Neural progenitor cell (in vitro differentiated cells): Measurements from ENCODE around the gene DESI2. TPM values are rescaled to one million over a fixed set of nuclear protein-coding genes. Genes with fewer than 3 reads are reported as not detected.
A peak's percentile ranks its signal among the peaks of the same experiment; 100 is the strongest.

ENCODE experiments used
- DNase-seq: peaks from one replicate; pipeline ENCODE4 v3.0.0-alpha.2; 2016; ENCODE audit warnings: low spot score
- H2AFZ ChIP-seq: fragments of 200-600 bp; sonication (generic); replicated peaks from 2 replicates; pipeline ENCODE4 v1.6.1; 2016; ENCODE audit warnings: antibody characterized with exemption
- H3F3A ChIP-seq: fragments of 200-600 bp; sonication (generic); 2 replicates; pipeline ENCODE4 v1.6.1; 2016; ENCODE audit warnings: antibody characterized with exemption, low read depth
- H3K27ac ChIP-seq: fragments of 200-600 bp; sonication (generic); 2 replicates; pipeline ENCODE4 v1.5.1; 2016; ENCODE audit warnings: mild to moderate bottlenecking
- H3K27me3 ChIP-seq: fragments of 200-600 bp; sonication (generic); 2 replicates; pipeline ENCODE4 v1.6.1; 2016; ENCODE audit warnings: mild to moderate bottlenecking, moderate library complexity
- H3K36me3 ChIP-seq: fragments of 200-600 bp; sonication (generic); 2 replicates; pipeline ENCODE4 v1.5.1; 2016
- H3K4me1 ChIP-seq: fragments of 200-600 bp; sonication (generic); 2 replicates; pipeline ENCODE4 v1.6.1; 2016; ENCODE audit warnings: mixed run types
- H3K4me2 ChIP-seq: fragments of 200-600 bp; sonication (generic); 2 replicates; pipeline ENCODE4 v1.6.1; 2016
- H3K4me3 ChIP-seq: fragments of 200-600 bp; sonication (generic); 2 replicates; pipeline ENCODE4 v1.5.1; 2016
- H3K79me2 ChIP-seq: fragments of 200-600 bp; sonication (generic); 2 replicates; pipeline ENCODE4 v1.6.1; 2016; ENCODE audit warnings: low read depth
- H3K9ac ChIP-seq: fragments of 200-600 bp; sonication (generic); 2 replicates; pipeline ENCODE4 v1.6.1; 2016
- H3K9me3 ChIP-seq: fragments of 200-600 bp; sonication (generic); 2 replicates; pipeline ENCODE4 v1.5.1; 2016; ENCODE audit warnings: low read depth
- H4K20me1 ChIP-seq: fragments of 200-600 bp; sonication (generic); 2 replicates; pipeline ENCODE4 v1.6.1; 2016; ENCODE audit warnings: low read depth
- H3K27ac Mint-ChIP-seq: 3 replicates; pipeline ENCODE4 v1.8.0; 2021; ENCODE audit warnings: mixed read lengths
- H3K27me3 Mint-ChIP-seq: 2 replicates; pipeline ENCODE4 v1.8.0; 2022; ENCODE audit warnings: low read depth, mild to moderate bottlenecking, inconsistent platforms, moderate library complexity, mixed read lengths; ENCODE audit not compliant: insufficient read depth
- H3K36me3 Mint-ChIP-seq: 3 replicates; pipeline ENCODE4 v1.8.0; 2021; ENCODE audit warnings: mixed read lengths
- H3K4me1 Mint-ChIP-seq: 3 replicates; pipeline ENCODE4 v1.8.0; 2021; ENCODE audit warnings: mixed read lengths
- H3K4me3 Mint-ChIP-seq: 3 replicates; pipeline ENCODE4 v1.8.0; 2021; ENCODE audit warnings: mild to moderate bottlenecking, moderate library complexity, mixed read lengths
- H3K9me3 Mint-ChIP-seq: 3 replicates; pipeline ENCODE4 v1.8.0; 2020; ENCODE audit warnings: mixed read lengths
- CTCF ChIP-seq: fragments of 200-600 bp; sonication (generic); IDR thresholded peaks from 2 replicates; pipeline ENCODE4 v1.5.1; 2017; ENCODE audit warnings: antibody characterized with exemption, mild to moderate bottlenecking
- EZH2 ChIP-seq: fragments of 200-600 bp; sonication (generic); IDR thresholded peaks from 2 replicates; pipeline ENCODE4 v1.6.1; 2017; ENCODE audit warnings: antibody characterized with exemption, mild to moderate bottlenecking, moderate library complexity
- EZH2phosphoT487 ChIP-seq: fragments of 200-600 bp; sonication (generic); IDR thresholded peaks from 2 replicates; pipeline ENCODE4 v1.6.1; 2017; ENCODE audit warnings: antibody characterized with exemption
- total RNA-seq: library from RNA; depleted of rRNA; stranded (reverse); fragments of >200 nt; gene quantifications from 2 replicates; pipeline ENCODE4 v1.2.3, GENCODE V29; 2015; ENCODE audit warnings: low replicate concordance

Gene DESI2
- total RNA-seq, 1 donor from 2014 or later: 110 TPM

GRCh38 chr1:244614113-244614836 is 38.7 kb upstream of the DESI2 start:
- Mint-ChIP-seq H3K4me1 (peaks cover 16% of the 10 kb centered on the region), H3K36me3 (peaks cover 1% of the 10 kb centered on the region), H3K27me3 (peaks cover 2% of the 10 kb centered on the region), H3K4me3 (no peak overlapping the region), H3K27ac (peak overlapping the region; percentile 38), H3K9me3 (peaks cover 4% of the 10 kb centered on the region)
- H3K27ac ChIP-seq: no peak overlapping the region
- no peaks in the 10 kb centered on the region for H3K79me2 ChIP-seq
- TF ChIP-seq EZH2phosphoT487: no peak
- TF ChIP-seq EZH2: no peak
- no peak for TF ChIP-seq CTCF
- no peaks in the 10 kb centered on the region for H4K20me1 ChIP-seq
- H3K36me3 ChIP-seq: no peaks in the 10 kb centered on the region
- no peaks in the 10 kb centered on the region for H3K27me3 ChIP-seq
- no peak overlapping the region for H3K9ac ChIP-seq
- no peaks in the 10 kb centered on the region for H3K9me3 ChIP-seq
- H3K4me3 ChIP-seq: no peak overlapping the region
- H3K4me2 ChIP-seq: no peak overlapping the region
- no peak for DNase-seq
- H3K4me1 ChIP-seq: peaks cover 7% of the 10 kb centered on the region
- H3F3A ChIP-seq: no peaks in the 10 kb centered on the region
- H2AFZ ChIP-seq: peak overlapping the region; percentile 63

GRCh38 chr1:244614879-244615278 is 38.0 kb upstream of the DESI2 start:
- Histone ChIP-seq H3K4me2 (no peak overlapping the region), H3F3A (no peaks in the 10 kb centered on the region), H3K79me2 (no peaks in the 10 kb centered on the region), H3K4me3 (no peak overlapping the region), H3K27ac (no peak overlapping the region), H3K27me3 (no peaks in the 10 kb centered on the region), H3K9me3 (no peaks in the 10 kb centered on the region), H3K9ac (no peak overlapping the region), H3K36me3 (no peaks in the 10 kb centered on the region), H3K4me1 (peaks cover 7% of the 10 kb centered on the region), H4K20me1 (no peaks in the 10 kb centered on the region), H2AFZ (no peak overlapping the region)
- Mint-ChIP-seq H3K9me3 (peaks cover 4% of the 10 kb centered on the region), H3K27ac (no peak overlapping the region), H3K4me3 (no peak overlapping the region), H3K4me1 (peaks cover 16% of the 10 kb centered on the region), H3K36me3 (peaks cover 1% of the 10 kb centered on the region), H3K27me3 (peaks cover 2% of the 10 kb centered on the region)
- peak; percentile 17 for DNase-seq
- TF ChIP-seq EZH2phosphoT487 (no peak), CTCF (no peak), EZH2 (no peak)

- TF ChIP-seq EZH2 (no peak), EZH2phosphoT487 (no peak), CTCF (no peak)
- no peak overlapping the region for H3K27ac ChIP-seq
Measured at GRCh38 chr1:244615301-244615700, 37.6 kb upstream of the DESI2 start.

More at GRCh38 chr1:244615301-244615700, 37.6 kb upstream of the DESI2 start:
- H3K27me3 Mint-ChIP-seq: peaks cover 2% of the 10 kb centered on the region
- H3K4me1 Mint-ChIP-seq: peaks cover 16% of the 10 kb centered on the region
- H3K36me3 ChIP-seq: no peaks in the 10 kb centered on the region
- H3K4me1 ChIP-seq: peaks cover 7% of the 10 kb centered on the region
- DNase-seq: no peak
- H3F3A ChIP-seq: no peaks in the 10 kb centered on the region
- peaks cover 1% of the 10 kb centered on the region for H3K36me3 Mint-ChIP-seq
- H3K27me3 ChIP-seq: no peaks in the 10 kb centered on the region
- no peak overlapping the region for H3K4me3 Mint-ChIP-seq
- no peaks in the 10 kb centered on the region for H3K79me2 ChIP-seq
- H3K9me3 Mint-ChIP-seq: peaks cover 4% of the 10 kb centered on the region
- no peaks in the 10 kb centered on the region for H4K20me1 ChIP-seq
- no peaks in the 10 kb centered on the region for H3K9me3 ChIP-seq
- H3K9ac ChIP-seq: no peak overlapping the region
- no peak overlapping the region for H3K4me3 ChIP-seq
- H3K27ac Mint-ChIP-seq: no peak overlapping the region
- H3K4me2 ChIP-seq: no peak overlapping the region
- H2AFZ ChIP-seq: no peak overlapping the region
